GM10266 (cell line): ENCODE measurements around the gene B2M.
"Not testable (repeated sequence)": the region's sequence is repeated elsewhere in the genome, so short reads cannot be mapped to it uniquely, and the experiment has no call there.

Experiments used
- DNase-seq: peaks from one replicate; pipeline ENCODE4 v3.0.0; 2012; ENCODE audit errors: extremely low spot score
- CTCF ChIP-seq: IDR thresholded peaks from 2 replicates; pipeline ENCODE4 v1.5.1; 2012; ENCODE audit warnings: mild to moderate bottlenecking, low read depth; ENCODE audit not compliant: control insufficient read depth, insufficient read depth; ENCODE audit errors: missing control alignments

B2M gene

GRCh38 chr15:44692659-44693058, 18.7 kb upstream of the B2M start:
- no peak for DNase-seq
- TF ChIP-seq CTCF = no peak

- TF ChIP-seq CTCF = no peak
- DNase-seq = no peak
Measured at GRCh38 chr15:44694416-44694815, 16.9 kb upstream of the B2M start.

GRCh38 chr15:44695294-44695693, 16.0 kb upstream of the B2M start:
- no peak for DNase-seq
- TF ChIP-seq CTCF = no peak

GRCh38 chr15:44697014-44697413, 14.3 kb upstream of the B2M start:
- no peak for TF ChIP-seq CTCF
- DNase-seq = no peak

GRCh38 chr15:44698641-44699040, 12.7 kb upstream of the B2M start:
- no peak for TF ChIP-seq CTCF
- no peak for DNase-seq

GRCh38 chr15:44700676-44701075, 10.6 kb upstream of the B2M start:
- DNase-seq = not testable (repeated sequence)

GRCh38 chr15:44705986-44706385, 5.3 kb upstream of the B2M start:
- no peak for DNase-seq
- no peak for TF ChIP-seq CTCF

GRCh38 chr15:44706401-44706800, 4.9 kb upstream of the B2M start:
- DNase-seq = no peak
- no peak for TF ChIP-seq CTCF
